ENCODE measurements around the gene MOB2.

MOB2 gene

DNA sequence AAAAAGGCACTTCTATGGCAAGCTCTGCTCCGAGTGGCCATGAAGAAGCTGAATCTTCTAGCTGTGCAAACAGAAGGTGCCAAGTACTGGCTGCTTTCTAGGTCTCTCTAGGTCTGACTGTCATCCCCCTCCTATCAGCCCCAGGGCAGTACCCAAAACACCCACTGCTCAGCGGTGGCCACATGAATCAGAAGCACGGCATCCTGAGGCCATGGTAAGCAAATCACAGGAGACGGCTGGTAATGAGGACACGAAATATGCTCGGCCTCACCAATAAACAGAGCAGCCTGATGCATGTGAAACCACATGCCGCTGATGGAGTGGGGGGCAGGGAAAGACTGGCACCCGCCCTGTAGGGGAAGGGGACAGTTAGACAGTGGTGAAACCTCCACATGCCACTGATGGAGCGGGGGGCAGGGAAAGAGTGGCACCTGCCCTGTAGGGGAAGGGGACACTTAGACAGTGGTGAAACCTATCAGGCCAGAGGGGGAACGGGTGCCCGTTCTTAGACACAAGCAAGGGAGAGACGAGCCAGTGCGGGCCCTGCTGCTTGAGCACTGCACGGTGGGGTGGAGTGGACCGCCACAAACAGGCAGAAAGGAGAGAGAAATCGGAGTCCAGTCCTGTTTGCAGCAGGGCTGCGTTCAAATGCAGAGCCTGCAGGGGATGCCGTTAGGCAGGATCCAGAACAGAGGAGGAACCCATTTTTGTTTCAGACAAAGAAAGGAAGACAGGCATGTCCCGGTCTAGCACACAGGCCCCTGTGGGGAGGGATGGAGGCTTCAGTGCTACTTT, 29.9 kb upstream of the MOB2 start:
- Histone ChIP-seq H3K79me2 (ENCODE audit: insufficient read depth, low read length) (peaks cover 41% of the 10 kb centered on the region; the same call in 1 of the 2 replicates), H3K4me3 (ENCODE audit: low read length, poor library complexity, severe bottlenecking) (no peak overlapping the region), H2AFZ (ENCODE audit: low read length) (no peak overlapping the region), H3K27me3 (ENCODE audit: insufficient read depth, low read length, poor library complexity, severe bottlenecking) (no peaks in the 10 kb centered on the region), H3K9me2 (replicated peaks; ENCODE audit: low read depth, low read length) (no peaks in the 10 kb centered on the region), H3K4me2 (ENCODE audit: low read depth, low read length, poor library complexity, severe bottlenecking) (no peak overlapping the region), H3K36me3 (ENCODE audit: insufficient read depth, low read length) (no peaks in the 10 kb centered on the region), H3K9ac (ENCODE audit: low read depth, low read length, poor library complexity, severe bottlenecking) (no peak overlapping the region), H3F3A (ENCODE audit: low read depth) (no peaks in the 10 kb centered on the region), H3K4me1 (ENCODE audit: insufficient read depth, low read length, poor library complexity, severe bottlenecking) (no peaks in the 10 kb centered on the region), H3K9me3 (ENCODE audit: insufficient read depth, low read depth, low read length) (no peaks in the 10 kb centered on the region), H4K20me1 (ENCODE audit: insufficient read depth, low read length, poor library complexity, severe bottlenecking) (peaks cover 44% of the 10 kb centered on the region)
- TF ChIP-seq EZH2phosphoT487 (IDR thresholded peaks at IDR 0.05; ENCODE audit: borderline replicate concordance) = no peak
- TF ChIP-seq, protein P1, sequence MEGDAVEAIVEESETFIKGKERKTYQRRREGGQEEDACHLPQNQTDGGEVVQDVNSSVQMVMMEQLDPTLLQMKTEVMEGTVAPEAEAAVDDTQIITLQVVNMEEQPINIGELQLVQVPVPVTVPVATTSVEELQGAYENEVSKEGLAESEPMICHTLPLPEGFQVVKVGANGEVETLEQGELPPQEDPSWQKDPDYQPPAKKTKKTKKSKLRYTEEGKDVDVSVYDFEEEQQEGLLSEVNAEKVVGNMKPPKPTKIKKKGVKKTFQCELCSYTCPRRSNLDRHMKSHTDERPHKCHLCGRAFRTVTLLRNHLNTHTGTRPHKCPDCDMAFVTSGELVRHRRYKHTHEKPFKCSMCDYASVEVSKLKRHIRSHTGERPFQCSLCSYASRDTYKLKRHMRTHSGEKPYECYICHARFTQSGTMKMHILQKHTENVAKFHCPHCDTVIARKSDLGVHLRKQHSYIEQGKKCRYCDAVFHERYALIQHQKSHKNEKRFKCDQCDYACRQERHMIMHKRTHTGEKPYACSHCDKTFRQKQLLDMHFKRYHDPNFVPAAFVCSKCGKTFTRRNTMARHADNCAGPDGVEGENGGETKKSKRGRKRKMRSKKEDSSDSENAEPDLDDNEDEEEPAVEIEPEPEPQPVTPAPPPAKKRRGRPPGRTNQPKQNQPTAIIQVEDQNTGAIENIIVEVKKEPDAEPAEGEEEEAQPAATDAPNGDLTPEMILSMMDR (conservative IDR thresholded peaks at IDR 0.05; ENCODE audit: low read length) = no peak

DNA sequence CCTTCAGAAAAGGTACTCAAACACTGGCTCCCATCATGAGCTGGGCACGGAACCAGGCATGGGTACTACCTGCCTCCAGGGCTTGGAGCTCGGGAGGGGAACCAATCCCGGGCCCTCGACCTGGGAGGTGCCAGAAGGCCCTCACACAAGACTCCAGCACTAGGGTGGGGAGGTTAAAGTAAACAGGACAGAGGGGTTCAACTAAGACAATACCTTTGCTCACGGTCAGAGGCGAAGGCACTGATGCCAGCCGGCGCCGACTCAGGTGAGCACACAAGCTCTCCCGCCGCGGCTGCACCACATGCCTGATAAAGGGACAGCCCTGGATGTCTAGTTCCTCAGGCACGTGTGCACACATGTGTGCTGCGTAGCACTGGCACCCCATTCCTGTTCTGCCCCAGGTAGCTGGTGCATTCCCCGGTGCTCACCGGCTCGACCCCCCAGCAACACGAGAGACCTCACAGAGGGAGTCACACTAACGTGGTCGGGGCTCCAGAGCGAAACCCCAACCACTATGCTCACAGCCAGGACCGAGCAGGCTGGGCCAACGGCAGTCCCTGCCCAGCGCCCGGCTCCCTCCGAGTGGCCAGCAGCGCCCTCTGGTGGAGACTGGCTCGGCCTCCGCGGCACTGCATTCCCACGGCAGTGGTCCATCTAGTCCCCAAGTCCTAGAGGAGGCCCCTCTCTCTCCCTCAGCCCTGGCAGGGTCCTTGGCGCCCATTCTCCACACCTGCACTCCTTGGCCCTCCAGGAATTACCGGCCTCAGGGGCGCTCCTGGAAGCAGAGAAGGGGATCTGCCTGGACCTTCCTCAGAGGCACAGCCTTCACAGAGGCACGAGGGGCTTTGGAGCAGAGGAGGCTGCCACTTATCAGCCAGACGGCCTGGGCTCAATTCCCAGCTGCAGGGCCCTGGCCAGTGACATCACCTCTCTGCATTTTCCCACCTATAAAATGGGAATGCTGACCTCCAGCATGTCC, 28.8 kb upstream of the MOB2 start:
- no peaks in the 10 kb centered on the region for H3K9me2 ChIP-seq (replicated peaks; ENCODE audit: low read depth, low read length)
- H2AFZ ChIP-seq (ENCODE audit: low read length) = no peak overlapping the region
- H3K4me3 ChIP-seq (ENCODE audit: low read length, poor library complexity, severe bottlenecking) = no peak overlapping the region
- no peak for TF ChIP-seq EZH2phosphoT487 (IDR thresholded peaks at IDR 0.05; ENCODE audit: borderline replicate concordance)
- TF ChIP-seq, protein P1 (conservative IDR thresholded peaks at IDR 0.05; ENCODE audit: low read length) = peak; percentile 80
- no peaks in the 10 kb centered on the region for H3K36me3 ChIP-seq (ENCODE audit: insufficient read depth, low read length)
- H3K27me3 ChIP-seq (ENCODE audit: insufficient read depth, low read length, poor library complexity, severe bottlenecking) = no peaks in the 10 kb centered on the region
- no peaks in the 10 kb centered on the region for H3F3A ChIP-seq (ENCODE audit: low read depth)
- no peak overlapping the region for H3K4me2 ChIP-seq (ENCODE audit: low read depth, low read length, poor library complexity, severe bottlenecking)
- H3K4me1 ChIP-seq (ENCODE audit: insufficient read depth, low read length, poor library complexity, severe bottlenecking) = no peaks in the 10 kb centered on the region
- peaks cover 42% of the 10 kb centered on the region; the same call in 1 of the 2 replicates for H3K79me2 ChIP-seq (ENCODE audit: insufficient read depth, low read length)
- no peak overlapping the region for H3K9ac ChIP-seq (ENCODE audit: low read depth, low read length, poor library complexity, severe bottlenecking)
- H3K9me3 ChIP-seq (ENCODE audit: insufficient read depth, low read depth, low read length) = no peaks in the 10 kb centered on the region
- H4K20me1 ChIP-seq (ENCODE audit: insufficient read depth, low read length, poor library complexity, severe bottlenecking) = peaks cover 36% of the 10 kb centered on the region

DNA sequence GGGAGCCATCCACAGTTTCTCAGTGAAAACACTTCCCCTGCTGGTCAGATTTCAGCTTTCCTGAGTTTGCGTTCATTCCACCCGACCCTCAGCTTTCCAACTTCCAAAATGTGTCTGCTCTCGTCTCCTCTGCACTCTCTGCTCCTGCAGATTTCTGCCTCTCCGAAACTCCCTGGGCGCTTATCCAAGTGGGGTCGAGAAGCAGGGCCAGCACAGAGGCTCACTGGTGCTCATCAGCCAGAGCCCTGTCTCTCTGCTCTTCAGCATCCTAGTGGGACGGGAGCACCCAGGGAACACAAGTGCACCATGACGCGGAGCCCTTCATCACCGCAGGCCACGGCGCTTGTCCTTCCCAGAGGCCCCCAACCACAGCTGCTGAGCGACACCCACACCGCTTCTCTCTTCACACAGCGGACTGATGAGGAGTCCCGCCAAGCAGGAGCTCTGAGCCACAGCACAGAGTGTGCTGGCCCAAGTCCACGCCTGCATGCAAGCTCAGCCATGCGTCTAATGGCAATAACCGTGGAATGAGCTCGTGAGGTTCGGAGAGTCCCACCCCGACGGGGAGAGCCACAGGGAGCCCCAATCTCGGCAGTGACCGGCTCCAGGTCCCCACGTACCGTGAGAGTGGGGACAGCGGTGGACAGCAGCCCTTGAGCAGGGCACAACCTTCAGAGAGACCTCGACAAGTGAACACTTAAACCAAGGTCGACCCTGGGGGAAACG, 27.9 kb upstream of the MOB2 start:
- H3K9me3 ChIP-seq (ENCODE audit: insufficient read depth, low read depth, low read length) = no peaks in the 10 kb centered on the region
- no peaks in the 10 kb centered on the region for H3K4me1 ChIP-seq (ENCODE audit: insufficient read depth, low read length, poor library complexity, severe bottlenecking)
- no peak overlapping the region for H3K9ac ChIP-seq (ENCODE audit: low read depth, low read length, poor library complexity, severe bottlenecking)
- no peaks in the 10 kb centered on the region for H3K9me2 ChIP-seq (replicated peaks; ENCODE audit: low read depth, low read length)
- no peak for TF ChIP-seq EZH2phosphoT487 (IDR thresholded peaks at IDR 0.05; ENCODE audit: borderline replicate concordance)
- TF ChIP-seq, protein P1 (conservative IDR thresholded peaks at IDR 0.05; ENCODE audit: low read length) = no peak
- no peak overlapping the region for H3K4me3 ChIP-seq (ENCODE audit: low read length, poor library complexity, severe bottlenecking)
- H2AFZ ChIP-seq (ENCODE audit: low read length) = no peak overlapping the region
- no peaks in the 10 kb centered on the region for H3K27me3 ChIP-seq (ENCODE audit: insufficient read depth, low read length, poor library complexity, severe bottlenecking)
- H3F3A ChIP-seq (ENCODE audit: low read depth) = no peaks in the 10 kb centered on the region
- H3K79me2 ChIP-seq (ENCODE audit: insufficient read depth, low read length) = peaks cover 38% of the 10 kb centered on the region; the same call in 1 of the 2 replicates
- no peak overlapping the region for H3K4me2 ChIP-seq (ENCODE audit: low read depth, low read length, poor library complexity, severe bottlenecking)
- no peaks in the 10 kb centered on the region for H3K36me3 ChIP-seq (ENCODE audit: insufficient read depth, low read length)
- peaks cover 32% of the 10 kb centered on the region for H4K20me1 ChIP-seq (ENCODE audit: insufficient read depth, low read length, poor library complexity, severe bottlenecking)
